Hepatocyte (in vitro differentiated cells): Measurements from ENCODE around the gene MAFB.

Source experiments
- EZH2 ChIP-seq: fragments of 200-600 bp; sonication (generic); IDR thresholded peaks from 2 replicates; pipeline ENCODE4 v1.6.1; 2016; ENCODE audit warnings: antibody characterized with exemption, mild to moderate bottlenecking, borderline replicate concordance
- EZH2phosphoT487 ChIP-seq: fragments of 200-600 bp; sonication (generic); IDR thresholded peaks from one replicate; pipeline ENCODE4 v1.6.1; 2018; ENCODE audit warnings: antibody characterized with exemption, mild to moderate bottlenecking, low read depth, moderate library complexity; ENCODE audit not compliant: unreplicated experiment, severe bottlenecking
- TF ChIP-seq, protein P1 (sequence below): fragments of 200-600 bp; sonication (generic); IDR thresholded peaks from 2 replicates; pipeline ENCODE4 v1.5.1; 2016; ENCODE audit warnings: antibody characterized with exemption, mild to moderate bottlenecking; ENCODE audit not compliant: poor library complexity

DNA sequence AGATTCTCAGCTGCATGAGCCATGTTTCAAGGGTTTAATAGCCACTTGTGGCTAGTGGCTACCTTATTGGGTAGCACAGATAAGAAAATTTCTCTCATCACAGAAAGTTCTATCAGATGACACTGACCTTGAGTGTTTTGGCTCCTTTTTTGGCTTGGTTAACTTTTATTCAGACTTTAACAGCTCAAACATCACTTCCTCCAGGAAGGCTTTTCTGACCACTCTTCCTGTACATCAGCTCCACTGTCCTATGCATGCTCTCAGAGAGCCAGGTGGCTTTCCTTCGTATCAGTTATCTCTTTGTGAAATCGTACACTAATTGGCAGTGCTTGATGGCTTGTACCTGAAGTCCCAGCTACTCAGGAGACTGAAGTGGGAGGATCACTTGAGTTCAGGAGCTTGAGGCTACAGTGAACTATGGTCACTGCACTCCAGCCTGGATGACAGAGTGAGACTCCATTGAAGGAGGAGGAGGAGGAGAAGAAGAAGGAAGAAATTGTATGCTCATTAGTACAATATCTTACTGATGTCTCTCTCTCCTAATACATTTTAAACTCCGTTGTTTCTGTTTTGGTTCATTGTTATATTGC is 10.7 kb downstream of the MAFB start:
- TF ChIP-seq, protein P1, sequence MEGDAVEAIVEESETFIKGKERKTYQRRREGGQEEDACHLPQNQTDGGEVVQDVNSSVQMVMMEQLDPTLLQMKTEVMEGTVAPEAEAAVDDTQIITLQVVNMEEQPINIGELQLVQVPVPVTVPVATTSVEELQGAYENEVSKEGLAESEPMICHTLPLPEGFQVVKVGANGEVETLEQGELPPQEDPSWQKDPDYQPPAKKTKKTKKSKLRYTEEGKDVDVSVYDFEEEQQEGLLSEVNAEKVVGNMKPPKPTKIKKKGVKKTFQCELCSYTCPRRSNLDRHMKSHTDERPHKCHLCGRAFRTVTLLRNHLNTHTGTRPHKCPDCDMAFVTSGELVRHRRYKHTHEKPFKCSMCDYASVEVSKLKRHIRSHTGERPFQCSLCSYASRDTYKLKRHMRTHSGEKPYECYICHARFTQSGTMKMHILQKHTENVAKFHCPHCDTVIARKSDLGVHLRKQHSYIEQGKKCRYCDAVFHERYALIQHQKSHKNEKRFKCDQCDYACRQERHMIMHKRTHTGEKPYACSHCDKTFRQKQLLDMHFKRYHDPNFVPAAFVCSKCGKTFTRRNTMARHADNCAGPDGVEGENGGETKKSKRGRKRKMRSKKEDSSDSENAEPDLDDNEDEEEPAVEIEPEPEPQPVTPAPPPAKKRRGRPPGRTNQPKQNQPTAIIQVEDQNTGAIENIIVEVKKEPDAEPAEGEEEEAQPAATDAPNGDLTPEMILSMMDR, result no peak
- TF ChIP-seq EZH2 (no peak), EZH2phosphoT487 (no peak)
